WTC11 (cell line): Measurements from ENCODE around the gene CNTNAP2. TPM values are rescaled to one million over a fixed set of nuclear protein-coding genes. Genes with fewer than 3 reads are reported as not detected.

ENCODE experiments used
- ATAC-seq: fragments of 200-7000 bp; cut with Tn5 transposase; 2 replicates; pipeline ENCODE4 v1.10.0; 2021; ENCODE audit warnings: mild to moderate bottlenecking, moderate library complexity
- CTCF ChIA-PET: fragments of 300-600 bp; sonication (Branson Sonifier 250); formaldehyde crosslinking; loops from one replicate; lab custom pipeline; 2021; ENCODE audit warnings: antibody characterized with exemption; lab: Charles Lee
- POLR2A ChIA-PET: fragments of 350-600 bp; sonication (Branson Sonifier 250); formaldehyde crosslinking; loops from one replicate; lab custom pipeline; 2021; ENCODE audit warnings: antibody characterized with exemption; lab: Charles Lee
- DNase-seq: peaks from one replicate; pipeline ENCODE4 v3.0.0; 2021; ENCODE audit warnings: low spot score
- H3K27ac Mint-ChIP-seq: 2 replicates; pipeline ENCODE4 v1.8.0; 2021; ENCODE audit warnings: mixed read lengths
- H3K27me3 Mint-ChIP-seq: 2 replicates; pipeline ENCODE4 v1.8.0; 2021; ENCODE audit warnings: low read depth, mild to moderate bottlenecking, moderate library complexity, mixed read lengths
- H3K36me3 Mint-ChIP-seq: 2 replicates; pipeline ENCODE4 v1.8.0; 2021; ENCODE audit warnings: mixed read lengths
- H3K4me1 Mint-ChIP-seq: 2 replicates; pipeline ENCODE4 v1.8.0; 2022; ENCODE audit warnings: mixed read lengths
- H3K4me3 Mint-ChIP-seq: 2 replicates; pipeline ENCODE4 v1.8.0; 2021; ENCODE audit warnings: mild to moderate bottlenecking, moderate library complexity, mixed read lengths
- H3K9me3 Mint-ChIP-seq: 2 replicates; pipeline ENCODE4 v1.8.0; 2021; ENCODE audit warnings: mixed read lengths
- ETV6 ChIP-seq: sonication (generic); formaldehyde crosslinking; IDR thresholded peaks from 2 replicates; pipeline ENCODE4 v1.8.1; 2022; ENCODE audit warnings: mild to moderate bottlenecking, missing genetic modification reagents
- FOXP1 ChIP-seq: sonication (generic); formaldehyde crosslinking; IDR thresholded peaks from 2 replicates; pipeline ENCODE4 v1.8.0; 2022; ENCODE audit warnings: missing genetic modification reagents, mild to moderate bottlenecking, moderate library complexity, borderline replicate concordance
- MYBL2 ChIP-seq: sonication (generic); formaldehyde crosslinking; IDR thresholded peaks from 2 replicates; pipeline ENCODE4 v1.8.1; 2023; ENCODE audit warnings: mild to moderate bottlenecking, moderate library complexity, missing genetic modification reagents
- NFATC4 ChIP-seq: fragments of 250-450 bp; sonication (Bioruptor Pico); IDR thresholded peaks from 2 replicates; pipeline ENCODE4 v1.9.0; 2021; ENCODE audit warnings: mild to moderate bottlenecking
- NFYB ChIP-seq: sonication (generic); formaldehyde crosslinking; conservative IDR thresholded peaks from 2 replicates; pipeline ENCODE4 v1.8.0; 2022; ENCODE audit warnings: low read depth, missing genetic modification reagents
- OVOL2 ChIP-seq: fragments of 250-450 bp; sonication (Bioruptor Pico); IDR thresholded peaks from 2 replicates; pipeline ENCODE4 v1.9.0; 2021; ENCODE audit warnings: mild to moderate bottlenecking, borderline replicate concordance
- SMAD3 ChIP-seq: sonication (generic); formaldehyde crosslinking; IDR thresholded peaks from 2 replicates; pipeline ENCODE4 v1.8.0; 2022; ENCODE audit warnings: missing genetic modification reagents, mild to moderate bottlenecking, borderline replicate concordance
- TCF7 ChIP-seq: sonication (generic); formaldehyde crosslinking; IDR thresholded peaks from 2 replicates; pipeline ENCODE4 v1.8.0; 2022; ENCODE audit warnings: mild to moderate bottlenecking, low read depth, missing genetic modification reagents, moderate library complexity
- total RNA-seq: library from RNA; stranded (reverse); gene quantifications from 3 replicates; pipeline ENCODE4 v1.2.3, GENCODE V29; 2021
- TF ChIP-seq, protein P1 (sequence below): sonication (generic); formaldehyde crosslinking; IDR thresholded peaks from 2 replicates; pipeline ENCODE4 v1.8.0; 2023; ENCODE audit warnings: missing genetic modification reagents, mild to moderate bottlenecking, borderline replicate concordance
- TF ChIP-seq, protein P2 (sequence below): sonication (generic); formaldehyde crosslinking; IDR thresholded peaks from 2 replicates; pipeline ENCODE4 v1.8.0; 2022; ENCODE audit warnings: mild to moderate bottlenecking, missing genetic modification reagents
- TF ChIP-seq, protein P3 (sequence below): sonication (generic); formaldehyde crosslinking; IDR thresholded peaks from 2 replicates; pipeline ENCODE4 v1.8.1; 2023; ENCODE audit warnings: mild to moderate bottlenecking, moderate library complexity, missing genetic modification reagents
- TF ChIP-seq, protein P4 (sequence below): sonication (generic); formaldehyde crosslinking; IDR thresholded peaks from 2 replicates; pipeline ENCODE4 v1.8.1; 2023; ENCODE audit warnings: mild to moderate bottlenecking, missing genetic modification reagents, moderate library complexity
- TF ChIP-seq, protein P5 (sequence below): sonication (generic); formaldehyde crosslinking; IDR thresholded peaks from 2 replicates; pipeline ENCODE4 v1.8.0; 2022; ENCODE audit warnings: mild to moderate bottlenecking, missing genetic modification reagents
- TF ChIP-seq, protein P6 (sequence below): sonication (generic); formaldehyde crosslinking; IDR thresholded peaks from 2 replicates; pipeline ENCODE4 v1.8.1; 2022; ENCODE audit warnings: missing genetic modification reagents, borderline replicate concordance
- TF ChIP-seq, protein P7 (sequence below): sonication (generic); formaldehyde crosslinking; conservative IDR thresholded peaks from 2 replicates; pipeline ENCODE4 v1.8.1; 2023; ENCODE audit warnings: mild to moderate bottlenecking, low read depth, missing genetic modification reagents, moderate library complexity

The CNTNAP2 gene
- total RNA-seq, 1 experiment from 2014 or later = 63.8 TPM

DNA sequence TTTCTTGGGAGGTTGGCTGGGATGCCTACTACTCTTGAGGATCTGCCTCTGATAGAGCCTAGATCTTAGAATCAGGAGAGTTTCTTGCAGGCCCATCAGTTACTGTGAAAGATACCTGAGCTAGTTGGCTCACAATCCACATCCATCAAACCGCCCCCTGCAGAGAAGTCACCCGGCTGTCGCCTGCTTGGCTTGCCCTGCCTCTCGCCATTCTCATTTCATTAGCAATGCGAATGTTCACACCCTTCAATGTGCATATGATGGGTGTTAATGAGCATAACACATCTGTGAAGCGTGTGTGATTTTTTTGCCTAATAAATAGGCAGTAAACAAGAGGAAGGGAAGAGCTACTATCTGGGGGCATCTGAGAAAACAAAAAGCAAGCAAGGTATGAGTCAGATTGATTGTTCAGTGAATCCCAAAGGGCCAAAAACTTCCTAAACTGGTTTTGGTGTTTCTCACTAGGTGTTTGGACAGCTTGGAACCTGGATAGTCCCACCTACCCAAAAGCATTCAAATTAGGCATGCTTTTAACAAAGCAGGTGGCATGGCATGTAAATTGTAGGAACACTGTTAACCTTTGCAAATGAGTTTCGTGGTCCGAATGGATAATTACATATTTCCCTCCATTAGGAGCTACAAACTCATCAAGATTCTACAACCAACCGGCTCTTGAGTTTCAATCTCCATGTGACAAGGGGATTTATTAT lies 2201.7 kb downstream of the CNTNAP2 start:
- POLR2A ChIA-PET = no interaction called here

DNA sequence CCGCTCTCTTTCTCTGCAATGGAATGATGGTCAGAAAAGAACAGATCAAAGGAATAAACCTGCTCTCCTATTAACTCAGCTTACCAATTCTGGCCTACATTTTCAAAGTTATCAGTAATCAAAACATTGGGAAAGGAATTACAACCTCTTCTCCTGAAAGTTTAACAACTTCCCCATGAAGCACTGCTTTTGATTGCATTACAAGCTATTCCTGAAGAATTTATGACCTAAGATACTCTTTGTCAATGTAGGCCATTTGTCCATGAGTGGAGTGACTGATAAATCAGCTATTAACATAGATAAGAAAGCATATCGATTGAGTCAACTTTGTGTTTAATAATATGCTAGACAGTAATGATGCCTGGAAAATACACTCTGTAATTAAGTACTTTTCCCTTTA lies 2202.2 kb downstream of the CNTNAP2 start:
- TF ChIP-seq TCF7 (CRISPR knock-in tag) = no peak
- TF ChIP-seq FOXP1 (CRISPR knock-in tag) = no peak
- TF ChIP-seq ETV6 (CRISPR knock-in tag) = no peak
- TF ChIP-seq, protein P1, sequence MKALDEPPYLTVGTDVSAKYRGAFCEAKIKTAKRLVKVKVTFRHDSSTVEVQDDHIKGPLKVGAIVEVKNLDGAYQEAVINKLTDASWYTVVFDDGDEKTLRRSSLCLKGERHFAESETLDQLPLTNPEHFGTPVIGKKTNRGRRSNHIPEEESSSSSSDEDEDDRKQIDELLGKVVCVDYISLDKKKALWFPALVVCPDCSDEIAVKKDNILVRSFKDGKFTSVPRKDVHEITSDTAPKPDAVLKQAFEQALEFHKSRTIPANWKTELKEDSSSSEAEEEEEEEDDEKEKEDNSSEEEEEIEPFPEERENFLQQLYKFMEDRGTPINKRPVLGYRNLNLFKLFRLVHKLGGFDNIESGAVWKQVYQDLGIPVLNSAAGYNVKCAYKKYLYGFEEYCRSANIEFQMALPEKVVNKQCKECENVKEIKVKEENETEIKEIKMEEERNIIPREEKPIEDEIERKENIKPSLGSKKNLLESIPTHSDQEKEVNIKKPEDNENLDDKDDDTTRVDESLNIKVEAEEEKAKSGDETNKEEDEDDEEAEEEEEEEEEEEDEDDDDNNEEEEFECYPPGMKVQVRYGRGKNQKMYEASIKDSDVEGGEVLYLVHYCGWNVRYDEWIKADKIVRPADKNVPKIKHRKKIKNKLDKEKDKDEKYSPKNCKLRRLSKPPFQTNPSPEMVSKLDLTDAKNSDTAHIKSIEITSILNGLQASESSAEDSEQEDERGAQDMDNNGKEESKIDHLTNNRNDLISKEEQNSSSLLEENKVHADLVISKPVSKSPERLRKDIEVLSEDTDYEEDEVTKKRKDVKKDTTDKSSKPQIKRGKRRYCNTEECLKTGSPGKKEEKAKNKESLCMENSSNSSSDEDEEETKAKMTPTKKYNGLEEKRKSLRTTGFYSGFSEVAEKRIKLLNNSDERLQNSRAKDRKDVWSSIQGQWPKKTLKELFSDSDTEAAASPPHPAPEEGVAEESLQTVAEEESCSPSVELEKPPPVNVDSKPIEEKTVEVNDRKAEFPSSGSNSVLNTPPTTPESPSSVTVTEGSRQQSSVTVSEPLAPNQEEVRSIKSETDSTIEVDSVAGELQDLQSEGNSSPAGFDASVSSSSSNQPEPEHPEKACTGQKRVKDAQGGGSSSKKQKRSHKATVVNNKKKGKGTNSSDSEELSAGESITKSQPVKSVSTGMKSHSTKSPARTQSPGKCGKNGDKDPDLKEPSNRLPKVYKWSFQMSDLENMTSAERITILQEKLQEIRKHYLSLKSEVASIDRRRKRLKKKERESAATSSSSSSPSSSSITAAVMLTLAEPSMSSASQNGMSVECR (CRISPR knock-in tag) = no peak
- TF ChIP-seq, protein P2, sequence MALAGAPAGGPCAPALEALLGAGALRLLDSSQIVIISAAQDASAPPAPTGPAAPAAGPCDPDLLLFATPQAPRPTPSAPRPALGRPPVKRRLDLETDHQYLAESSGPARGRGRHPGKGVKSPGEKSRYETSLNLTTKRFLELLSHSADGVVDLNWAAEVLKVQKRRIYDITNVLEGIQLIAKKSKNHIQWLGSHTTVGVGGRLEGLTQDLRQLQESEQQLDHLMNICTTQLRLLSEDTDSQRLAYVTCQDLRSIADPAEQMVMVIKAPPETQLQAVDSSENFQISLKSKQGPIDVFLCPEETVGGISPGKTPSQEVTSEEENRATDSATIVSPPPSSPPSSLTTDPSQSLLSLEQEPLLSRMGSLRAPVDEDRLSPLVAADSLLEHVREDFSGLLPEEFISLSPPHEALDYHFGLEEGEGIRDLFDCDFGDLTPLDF (CRISPR knock-in tag) = no peak
- H3K4me1 Mint-ChIP-seq = peaks cover 51% of the 10 kb centered on the region

More for the DNA sequence above, 2201.7 kb downstream of the CNTNAP2 start:
- peak; percentile 51 for DNase-seq
- Mint-ChIP-seq H3K4me1 (peaks cover 51% of the 10 kb centered on the region), H3K4me3 (no peak overlapping the region), H3K27ac (peak overlapping the region; percentile 85), H3K36me3 (peaks cover 21% of the 10 kb centered on the region), H3K27me3 (peaks cover 5% of the 10 kb centered on the region; the same call in 1 of the 2 replicates)
- CTCF ChIA-PET = interaction anchor here (1.5 kb wide), 1 partner anchor 53 kb away, joined by 8 read pairs; no protein-coding TSS in a partner anchor
- peak; percentile 86 for ATAC-seq
- TF ChIP-seq, protein P3, sequence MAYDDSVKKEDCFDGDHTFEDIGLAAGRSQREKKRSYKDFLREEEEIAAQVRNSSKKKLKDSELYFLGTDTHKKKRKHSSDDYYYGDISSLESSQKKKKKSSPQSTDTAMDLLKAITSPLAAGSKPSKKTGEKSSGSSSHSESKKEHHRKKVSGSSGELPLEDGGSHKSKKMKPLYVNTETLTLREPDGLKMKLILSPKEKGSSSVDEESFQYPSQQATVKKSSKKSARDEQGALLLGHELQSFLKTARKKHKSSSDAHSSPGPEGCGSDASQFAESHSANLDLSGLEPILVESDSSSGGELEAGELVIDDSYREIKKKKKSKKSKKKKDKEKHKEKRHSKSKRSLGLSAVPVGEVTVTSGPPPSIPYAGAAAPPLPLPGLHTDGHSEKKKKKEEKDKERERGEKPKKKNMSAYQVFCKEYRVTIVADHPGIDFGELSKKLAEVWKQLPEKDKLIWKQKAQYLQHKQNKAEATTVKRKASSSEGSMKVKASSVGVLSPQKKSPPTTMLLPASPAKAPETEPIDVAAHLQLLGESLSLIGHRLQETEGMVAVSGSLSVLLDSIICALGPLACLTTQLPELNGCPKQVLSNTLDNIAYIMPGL = no peak
- TF ChIP-seq, protein P4, sequence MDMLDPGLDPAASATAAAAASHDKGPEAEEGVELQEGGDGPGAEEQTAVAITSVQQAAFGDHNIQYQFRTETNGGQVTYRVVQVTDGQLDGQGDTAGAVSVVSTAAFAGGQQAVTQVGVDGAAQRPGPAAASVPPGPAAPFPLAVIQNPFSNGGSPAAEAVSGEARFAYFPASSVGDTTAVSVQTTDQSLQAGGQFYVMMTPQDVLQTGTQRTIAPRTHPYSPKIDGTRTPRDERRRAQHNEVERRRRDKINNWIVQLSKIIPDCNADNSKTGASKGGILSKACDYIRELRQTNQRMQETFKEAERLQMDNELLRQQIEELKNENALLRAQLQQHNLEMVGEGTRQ (CRISPR knock-in tag) = no peak
- no peak for TF ChIP-seq FOXP1 (CRISPR knock-in tag)
- TF ChIP-seq, protein P5, sequence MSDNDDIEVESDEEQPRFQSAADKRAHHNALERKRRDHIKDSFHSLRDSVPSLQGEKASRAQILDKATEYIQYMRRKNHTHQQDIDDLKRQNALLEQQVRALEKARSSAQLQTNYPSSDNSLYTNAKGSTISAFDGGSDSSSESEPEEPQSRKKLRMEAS = no peak
- TF ChIP-seq, protein P6, sequence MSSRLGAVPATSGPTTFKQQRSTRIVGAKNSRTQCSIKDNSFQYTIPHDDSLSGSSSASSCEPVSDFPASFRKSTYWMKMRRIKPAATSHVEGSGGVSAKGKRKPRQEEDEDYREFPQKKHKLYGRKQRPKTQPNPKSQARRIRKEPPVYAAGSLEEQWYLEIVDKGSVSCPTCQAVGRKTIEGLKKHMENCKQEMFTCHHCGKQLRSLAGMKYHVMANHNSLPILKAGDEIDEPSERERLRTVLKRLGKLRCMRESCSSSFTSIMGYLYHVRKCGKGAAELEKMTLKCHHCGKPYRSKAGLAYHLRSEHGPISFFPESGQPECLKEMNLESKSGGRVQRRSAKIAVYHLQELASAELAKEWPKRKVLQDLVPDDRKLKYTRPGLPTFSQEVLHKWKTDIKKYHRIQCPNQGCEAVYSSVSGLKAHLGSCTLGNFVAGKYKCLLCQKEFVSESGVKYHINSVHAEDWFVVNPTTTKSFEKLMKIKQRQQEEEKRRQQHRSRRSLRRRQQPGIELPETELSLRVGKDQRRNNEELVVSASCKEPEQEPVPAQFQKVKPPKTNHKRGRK (CRISPR knock-in tag) = no peak
- TF ChIP-seq ETV6 (CRISPR knock-in tag) = no peak
- no peak for TF ChIP-seq NFYB (CRISPR knock-in tag)
- TF ChIP-seq OVOL2 = no peak
- no peak for TF ChIP-seq MYBL2
- TF ChIP-seq NFATC4 (CRISPR knock-in tag) = no peak
- TF ChIP-seq SMAD3 (CRISPR knock-in tag) = no peak
- TF ChIP-seq, protein P7, sequence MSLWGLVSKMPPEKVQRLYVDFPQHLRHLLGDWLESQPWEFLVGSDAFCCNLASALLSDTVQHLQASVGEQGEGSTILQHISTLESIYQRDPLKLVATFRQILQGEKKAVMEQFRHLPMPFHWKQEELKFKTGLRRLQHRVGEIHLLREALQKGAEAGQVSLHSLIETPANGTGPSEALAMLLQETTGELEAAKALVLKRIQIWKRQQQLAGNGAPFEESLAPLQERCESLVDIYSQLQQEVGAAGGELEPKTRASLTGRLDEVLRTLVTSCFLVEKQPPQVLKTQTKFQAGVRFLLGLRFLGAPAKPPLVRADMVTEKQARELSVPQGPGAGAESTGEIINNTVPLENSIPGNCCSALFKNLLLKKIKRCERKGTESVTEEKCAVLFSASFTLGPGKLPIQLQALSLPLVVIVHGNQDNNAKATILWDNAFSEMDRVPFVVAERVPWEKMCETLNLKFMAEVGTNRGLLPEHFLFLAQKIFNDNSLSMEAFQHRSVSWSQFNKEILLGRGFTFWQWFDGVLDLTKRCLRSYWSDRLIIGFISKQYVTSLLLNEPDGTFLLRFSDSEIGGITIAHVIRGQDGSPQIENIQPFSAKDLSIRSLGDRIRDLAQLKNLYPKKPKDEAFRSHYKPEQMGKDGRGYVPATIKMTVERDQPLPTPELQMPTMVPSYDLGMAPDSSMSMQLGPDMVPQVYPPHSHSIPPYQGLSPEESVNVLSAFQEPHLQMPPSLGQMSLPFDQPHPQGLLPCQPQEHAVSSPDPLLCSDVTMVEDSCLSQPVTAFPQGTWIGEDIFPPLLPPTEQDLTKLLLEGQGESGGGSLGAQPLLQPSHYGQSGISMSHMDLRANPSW (CRISPR knock-in tag) = no peak
- TF ChIP-seq, all 79 proteins: peak for 0
- peaks cover 31% of the 10 kb centered on the region for H3K9me3 Mint-ChIP-seq

More for the DNA sequence above, 2202.2 kb downstream of the CNTNAP2 start:
- no peak overlapping the region for H3K4me3 Mint-ChIP-seq
- peaks cover 3% of the 10 kb centered on the region; the same call in 1 of the 2 replicates for H3K27me3 Mint-ChIP-seq
- peaks cover 16% of the 10 kb centered on the region for H3K36me3 Mint-ChIP-seq
- ATAC-seq (no peak), DNase-seq (no peak)
- H3K27ac Mint-ChIP-seq = no peak overlapping the region
- ChIA-PET POLR2A (no interaction called here), CTCF (no interaction called here)
- H3K9me3 Mint-ChIP-seq = peaks cover 25% of the 10 kb centered on the region
